KOPT-K1 (cell line): ENCODE data around the gene DNMBP.
"Not testable (repeated sequence)": the region's sequence is repeated elsewhere in the genome, so short reads cannot be mapped to it uniquely, and the experiment has no call there.

Source experiments
- H3K27ac ChIP-seq: fragments of 200-600 bp; sonication (generic); 2 replicates; pipeline ENCODE4 v1.5.1; 2016; ENCODE audit warnings: antibody characterized with exemption, mild to moderate bottlenecking, low read depth, low read length; ENCODE audit not compliant: poor library complexity, severe bottlenecking
- H3K36me3 ChIP-seq: fragments of 200-600 bp; sonication (generic); 2 replicates; pipeline ENCODE4 v1.5.1; 2017; ENCODE audit warnings: antibody characterized with exemption, mild to moderate bottlenecking, low read length, moderate library complexity; ENCODE audit not compliant: insufficient read depth
- H3K9me3 ChIP-seq: fragments of 200-600 bp; sonication (generic); 2 replicates; pipeline ENCODE4 v1.5.1; 2017; ENCODE audit warnings: antibody characterized with exemption, low read length, mild to moderate bottlenecking; ENCODE audit not compliant: insufficient read depth, poor library complexity, severe bottlenecking

DNMBP gene

DNA sequence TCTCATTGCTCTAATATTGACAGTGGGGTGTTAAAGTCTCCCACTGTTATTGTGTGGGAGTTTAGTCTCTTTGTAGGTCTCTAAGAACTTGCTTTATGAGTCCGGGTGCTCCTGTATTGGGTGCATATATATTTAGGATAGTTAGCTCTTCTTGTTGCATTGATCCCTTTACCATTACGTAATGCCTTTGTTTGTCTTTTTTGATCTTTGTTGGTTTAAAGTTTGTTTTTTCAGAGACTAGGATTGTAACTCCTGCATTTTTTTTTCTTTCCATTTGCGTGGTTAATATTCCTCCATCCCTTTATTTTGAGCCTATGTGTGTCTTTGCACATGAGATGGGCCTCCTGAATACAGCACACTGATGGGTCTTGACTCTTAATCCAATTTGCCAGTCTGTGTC, 142.5 kb downstream of the DNMBP start:
- H3K9me3 ChIP-seq: peaks cover 32% of the 10 kb centered on the region
- not testable (repeated sequence) for H3K27ac ChIP-seq, H3K36me3 ChIP-seq

DNA sequence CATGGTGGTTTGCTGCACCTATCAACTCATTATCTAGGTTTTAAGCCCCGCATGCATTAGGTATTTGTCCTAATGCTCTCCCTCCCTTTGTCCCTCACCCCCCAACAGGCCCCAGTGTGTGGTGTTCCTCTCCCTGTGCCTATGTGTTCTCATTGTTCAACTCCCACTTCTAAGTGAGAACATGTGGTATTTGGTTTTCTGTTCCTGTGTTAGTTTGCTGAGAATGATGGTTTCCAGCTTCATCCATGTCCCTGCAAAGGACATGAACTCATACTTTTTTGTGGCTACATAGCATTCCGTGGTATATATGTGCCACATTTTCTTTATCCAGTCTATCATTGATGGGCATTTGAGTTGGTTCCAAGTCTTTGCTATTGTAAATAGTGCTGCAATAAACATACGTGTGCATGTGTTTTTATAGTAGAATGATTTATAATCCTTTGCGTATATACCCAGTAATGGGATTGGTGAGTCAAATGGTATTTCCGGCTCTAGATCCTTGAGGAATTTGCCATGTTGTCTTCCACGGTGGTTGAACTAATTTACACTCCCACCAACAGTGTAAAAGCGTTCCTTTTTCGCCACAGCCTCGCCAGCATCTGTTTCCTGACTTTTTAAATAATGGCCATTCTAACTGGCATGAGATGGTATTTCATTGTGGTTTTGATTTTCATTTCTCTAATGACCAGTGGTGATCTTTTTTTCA, 146.1 kb downstream of the DNMBP start:
- H3K9me3 ChIP-seq: peaks cover 32% of the 10 kb centered on the region

GRCh38 chr10:99860466-99860865, 149.3 kb downstream of the DNMBP start:
- Histone ChIP-seq H3K27ac (no peak overlapping the region), H3K36me3 (no peaks in the 10 kb centered on the region), H3K9me3 (peaks cover 6% of the 10 kb centered on the region)

More for the DNA sequence above, 146.1 kb downstream of the DNMBP start:
- H3K27ac ChIP-seq, H3K36me3 ChIP-seq: not testable (repeated sequence)

GRCh38 chr10:99859585-99859984, 150.2 kb downstream of the DNMBP start:
- Histone ChIP-seq H3K36me3 (no peaks in the 10 kb centered on the region), H3K27ac (no peak overlapping the region), H3K9me3 (no peaks in the 10 kb centered on the region)

GRCh38 chr10:99858849-99859248, 150.9 kb downstream of the DNMBP start:
- H3K27ac ChIP-seq: no peak overlapping the region
- H3K36me3 ChIP-seq: no peaks in the 10 kb centered on the region
- no peaks in the 10 kb centered on the region for H3K9me3 ChIP-seq

GRCh38 chr10:99855479-99856071, 154.2 kb downstream of the DNMBP start:
- Histone ChIP-seq H3K9me3 (no peaks in the 10 kb centered on the region), H3K27ac (no peak overlapping the region), H3K36me3 (no peaks in the 10 kb centered on the region)

DNA sequence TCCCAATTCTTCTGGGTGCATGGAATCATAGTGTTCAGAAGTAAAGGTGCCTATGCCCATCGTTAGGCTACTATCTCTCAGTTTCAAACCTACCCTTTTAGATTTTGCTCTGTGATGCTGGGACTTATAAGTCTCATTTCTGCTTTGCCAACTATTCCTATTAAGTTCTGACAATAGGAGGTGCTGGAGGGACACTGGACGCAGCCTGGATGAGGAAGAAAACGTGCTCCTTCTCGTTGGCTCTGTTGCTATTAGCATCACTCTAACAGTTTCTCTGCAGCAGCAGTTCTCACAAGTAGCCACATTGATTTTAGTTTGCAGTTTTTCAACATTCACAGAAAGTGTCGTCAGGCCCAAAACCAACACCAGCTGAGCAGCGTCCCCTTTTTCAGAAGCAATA, 154.9 kb downstream of the DNMBP start:
- Histone ChIP-seq H3K36me3 (no peaks in the 10 kb centered on the region), H3K9me3 (no peaks in the 10 kb centered on the region), H3K27ac (no peak overlapping the region)

GRCh38 chr10:99853655-99854054, 156.1 kb downstream of the DNMBP start:
- Histone ChIP-seq H3K27ac (no peak overlapping the region), H3K9me3 (no peaks in the 10 kb centered on the region), H3K36me3 (no peaks in the 10 kb centered on the region)

GRCh38 chr10:99852481-99853213, 157.1 kb downstream of the DNMBP start:
- H3K9me3 ChIP-seq: no peaks in the 10 kb centered on the region
- no peaks in the 10 kb centered on the region for H3K36me3 ChIP-seq

DNA sequence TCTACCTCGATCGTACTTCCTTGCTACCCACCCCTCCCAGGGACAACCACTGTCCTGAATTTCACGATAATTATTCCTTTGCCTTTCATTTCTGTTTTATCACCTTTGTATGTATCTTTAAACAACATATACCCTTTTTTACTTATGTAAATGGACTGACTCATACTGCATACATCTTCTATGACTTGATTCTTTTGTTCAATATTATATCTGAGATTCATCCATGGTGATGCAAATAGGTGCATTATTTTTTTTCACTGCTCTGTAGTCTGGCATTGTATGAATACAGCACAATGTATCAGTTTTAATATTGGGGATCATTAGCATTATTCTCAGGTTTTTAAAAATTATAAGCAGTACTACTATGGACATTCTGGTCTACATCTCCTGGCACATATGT, 157.9 kb downstream of the DNMBP start:
- Histone ChIP-seq H3K9me3 (no peaks in the 10 kb centered on the region), H3K27ac (no peak overlapping the region), H3K36me3 (no peaks in the 10 kb centered on the region)

More at GRCh38 chr10:99852481-99853213, 157.1 kb downstream of the DNMBP start:
- H3K27ac ChIP-seq: no peak overlapping the region

GRCh38 chr10:99850767-99851340, 158.9 kb downstream of the DNMBP start:
- no peaks in the 10 kb centered on the region for H3K36me3 ChIP-seq
- no peaks in the 10 kb centered on the region for H3K9me3 ChIP-seq
- no peak overlapping the region for H3K27ac ChIP-seq

DNA sequence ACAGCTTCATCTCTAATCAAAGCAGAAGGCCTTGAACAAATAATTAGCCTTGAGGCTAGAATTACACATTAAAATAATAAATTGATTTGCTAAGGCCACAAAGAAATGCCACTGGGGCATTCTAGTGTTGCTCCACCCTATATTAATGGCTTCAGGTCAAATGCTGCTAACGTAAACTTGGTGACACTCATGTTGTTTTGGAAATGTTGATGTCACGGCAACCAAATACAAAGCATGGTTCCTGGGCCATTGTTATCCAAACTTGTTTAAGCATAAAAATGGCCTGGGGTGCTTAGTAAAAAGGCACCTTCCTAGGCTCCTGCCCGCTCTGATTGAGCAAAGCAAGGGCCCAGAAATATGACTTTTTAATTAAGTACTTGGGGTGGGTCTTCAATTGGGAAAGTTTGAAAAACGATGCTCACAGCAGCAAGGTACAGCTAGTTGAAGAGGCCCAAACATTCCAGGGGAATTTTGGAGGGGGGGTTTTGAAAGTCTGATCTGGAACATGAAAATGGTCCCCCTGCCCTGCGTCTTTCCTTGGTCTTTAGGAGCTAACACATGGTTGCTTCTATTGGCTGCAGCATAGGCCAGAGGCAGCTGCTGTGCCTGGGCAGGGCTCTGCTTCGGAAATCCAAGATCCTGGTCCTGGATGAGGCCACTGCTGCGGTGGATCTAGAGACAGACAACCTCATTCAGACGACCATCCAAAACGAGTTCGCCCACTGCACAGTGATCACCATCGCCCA, 159.6 kb downstream of the DNMBP start:
- H3K9me3 ChIP-seq: no peaks in the 10 kb centered on the region
- no peak overlapping the region for H3K27ac ChIP-seq
- no peaks in the 10 kb centered on the region for H3K36me3 ChIP-seq

- Histone ChIP-seq H3K36me3 (no peaks in the 10 kb centered on the region), H3K9me3 (no peaks in the 10 kb centered on the region), H3K27ac (no peak overlapping the region)
These were observed 160.2 kb downstream of the DNMBP start for GRCh38 chr10:99849536-99849935.

DNA sequence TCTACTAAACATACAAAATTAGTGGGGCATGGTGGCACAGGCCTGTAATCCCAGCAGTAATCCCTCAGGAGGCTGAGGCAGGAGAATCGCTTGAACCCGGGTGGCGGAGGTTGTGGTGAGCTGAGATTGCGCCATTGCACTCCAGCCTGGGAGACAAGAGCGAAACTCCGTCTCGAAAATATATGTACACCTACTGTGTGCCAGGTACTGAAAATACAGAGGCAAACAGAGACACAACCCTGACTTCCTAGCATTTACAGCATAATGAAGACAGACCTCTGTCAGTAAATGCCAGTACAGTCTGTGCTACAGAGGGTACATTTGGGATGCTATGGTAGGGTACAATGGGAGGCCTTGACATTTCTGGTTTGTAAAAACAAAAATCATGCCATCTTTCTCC, 160.7 kb downstream of the DNMBP start:
- no peak overlapping the region for H3K27ac ChIP-seq
- H3K36me3 ChIP-seq: no peaks in the 10 kb centered on the region
- no peaks in the 10 kb centered on the region for H3K9me3 ChIP-seq
